ENCODE results near the gene HBB.

GRCh38 chr11:5251746-5252145, 24.9 kb upstream of the HBB start:
- TF ChIP-seq, protein P1, sequence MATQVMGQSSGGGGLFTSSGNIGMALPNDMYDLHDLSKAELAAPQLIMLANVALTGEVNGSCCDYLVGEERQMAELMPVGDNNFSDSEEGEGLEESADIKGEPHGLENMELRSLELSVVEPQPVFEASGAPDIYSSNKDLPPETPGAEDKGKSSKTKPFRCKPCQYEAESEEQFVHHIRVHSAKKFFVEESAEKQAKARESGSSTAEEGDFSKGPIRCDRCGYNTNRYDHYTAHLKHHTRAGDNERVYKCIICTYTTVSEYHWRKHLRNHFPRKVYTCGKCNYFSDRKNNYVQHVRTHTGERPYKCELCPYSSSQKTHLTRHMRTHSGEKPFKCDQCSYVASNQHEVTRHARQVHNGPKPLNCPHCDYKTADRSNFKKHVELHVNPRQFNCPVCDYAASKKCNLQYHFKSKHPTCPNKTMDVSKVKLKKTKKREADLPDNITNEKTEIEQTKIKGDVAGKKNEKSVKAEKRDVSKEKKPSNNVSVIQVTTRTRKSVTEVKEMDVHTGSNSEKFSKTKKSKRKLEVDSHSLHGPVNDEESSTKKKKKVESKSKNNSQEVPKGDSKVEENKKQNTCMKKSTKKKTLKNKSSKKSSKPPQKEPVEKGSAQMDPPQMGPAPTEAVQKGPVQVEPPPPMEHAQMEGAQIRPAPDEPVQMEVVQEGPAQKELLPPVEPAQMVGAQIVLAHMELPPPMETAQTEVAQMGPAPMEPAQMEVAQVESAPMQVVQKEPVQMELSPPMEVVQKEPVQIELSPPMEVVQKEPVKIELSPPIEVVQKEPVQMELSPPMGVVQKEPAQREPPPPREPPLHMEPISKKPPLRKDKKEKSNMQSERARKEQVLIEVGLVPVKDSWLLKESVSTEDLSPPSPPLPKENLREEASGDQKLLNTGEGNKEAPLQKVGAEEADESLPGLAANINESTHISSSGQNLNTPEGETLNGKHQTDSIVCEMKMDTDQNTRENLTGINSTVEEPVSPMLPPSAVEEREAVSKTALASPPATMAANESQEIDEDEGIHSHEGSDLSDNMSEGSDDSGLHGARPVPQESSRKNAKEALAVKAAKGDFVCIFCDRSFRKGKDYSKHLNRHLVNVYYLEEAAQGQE (IDR thresholded peaks at IDR 0.05; ENCODE audit: borderline replicate concordance), result no peak
- TF ChIP-seq, protein P2, sequence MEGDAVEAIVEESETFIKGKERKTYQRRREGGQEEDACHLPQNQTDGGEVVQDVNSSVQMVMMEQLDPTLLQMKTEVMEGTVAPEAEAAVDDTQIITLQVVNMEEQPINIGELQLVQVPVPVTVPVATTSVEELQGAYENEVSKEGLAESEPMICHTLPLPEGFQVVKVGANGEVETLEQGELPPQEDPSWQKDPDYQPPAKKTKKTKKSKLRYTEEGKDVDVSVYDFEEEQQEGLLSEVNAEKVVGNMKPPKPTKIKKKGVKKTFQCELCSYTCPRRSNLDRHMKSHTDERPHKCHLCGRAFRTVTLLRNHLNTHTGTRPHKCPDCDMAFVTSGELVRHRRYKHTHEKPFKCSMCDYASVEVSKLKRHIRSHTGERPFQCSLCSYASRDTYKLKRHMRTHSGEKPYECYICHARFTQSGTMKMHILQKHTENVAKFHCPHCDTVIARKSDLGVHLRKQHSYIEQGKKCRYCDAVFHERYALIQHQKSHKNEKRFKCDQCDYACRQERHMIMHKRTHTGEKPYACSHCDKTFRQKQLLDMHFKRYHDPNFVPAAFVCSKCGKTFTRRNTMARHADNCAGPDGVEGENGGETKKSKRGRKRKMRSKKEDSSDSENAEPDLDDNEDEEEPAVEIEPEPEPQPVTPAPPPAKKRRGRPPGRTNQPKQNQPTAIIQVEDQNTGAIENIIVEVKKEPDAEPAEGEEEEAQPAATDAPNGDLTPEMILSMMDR (IDR thresholded peaks at IDR 0.05; ENCODE audit: poor library complexity, severe bottlenecking), result no peak
- TF ChIP-seq TAF1 (IDR thresholded peaks at IDR 0.05; ENCODE audit: low read depth) (no peak), POLR2AphosphoS5 (IDR thresholded peaks at IDR 0.05) (no peak), RAD21 (conservative IDR thresholded peaks at IDR 0.05) (no peak), EP300 (conservative IDR thresholded peaks at IDR 0.05; ENCODE audit: poor library complexity, severe bottlenecking) (no peak), EZH2 (IDR thresholded peaks at IDR 0.05; ENCODE audit: borderline replicate concordance, insufficient read depth, low read length, poor library complexity, severe bottlenecking) (no peak), SMC3 (conservative IDR thresholded peaks at IDR 0.05; ENCODE audit: poor library complexity) (no peak), MXI1 (conservative IDR thresholded peaks at IDR 0.05; ENCODE audit: poor library complexity, severe bottlenecking) (no peak)

All from neural cell (in vitro differentiated cells).